NCI-H82 (cell line): ENCODE results near the gene CD70.
"Not testable (repeated sequence)": the region's sequence is repeated elsewhere in the genome, so short reads cannot be mapped to it uniquely, and the experiment has no call there.

Source experiments
- DNase-seq: peaks from one replicate; lab custom pipeline; 2025; lab: John Stamatoyannopoulos, UW

Gene CD70

DNA sequence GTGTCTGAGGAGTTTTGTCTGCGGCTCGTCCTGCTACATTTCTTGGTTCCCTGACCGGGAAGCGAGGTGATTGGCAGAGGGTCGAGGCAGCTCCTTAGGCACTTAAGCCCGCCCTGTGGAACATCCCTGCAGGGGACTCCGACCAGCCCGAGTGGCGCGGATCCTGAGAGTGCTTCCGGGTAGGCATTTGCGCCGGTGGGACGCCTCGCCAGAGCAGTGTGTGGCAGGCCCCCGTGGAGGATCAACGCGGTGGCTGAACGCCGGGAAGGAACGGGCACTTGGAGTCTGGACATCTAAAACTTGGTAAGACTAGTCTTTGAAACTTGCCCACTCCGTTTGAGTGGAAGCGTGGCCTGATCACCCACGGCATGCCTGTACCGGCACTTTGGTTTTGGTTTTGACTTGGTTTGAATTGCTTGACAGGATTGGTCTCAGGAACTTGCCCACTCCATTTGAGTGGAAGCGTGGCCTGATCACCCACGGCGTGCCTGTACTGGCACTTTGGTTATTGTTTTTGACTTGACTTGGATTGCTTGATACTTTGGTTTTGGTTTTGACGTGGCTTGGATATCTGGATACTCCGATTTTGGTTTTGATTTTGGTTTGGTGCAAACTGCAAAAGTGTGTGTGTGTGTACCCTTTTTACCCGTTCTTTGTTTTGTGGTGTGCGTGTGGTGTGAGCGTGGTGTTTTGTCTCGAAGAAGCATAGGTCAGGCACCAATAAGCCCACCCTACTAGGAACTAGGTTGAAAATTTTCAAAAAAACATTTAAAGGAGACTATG, 6.7 kb upstream of the CD70 start:
- DNase-seq, result not testable (repeated sequence)

DNA sequence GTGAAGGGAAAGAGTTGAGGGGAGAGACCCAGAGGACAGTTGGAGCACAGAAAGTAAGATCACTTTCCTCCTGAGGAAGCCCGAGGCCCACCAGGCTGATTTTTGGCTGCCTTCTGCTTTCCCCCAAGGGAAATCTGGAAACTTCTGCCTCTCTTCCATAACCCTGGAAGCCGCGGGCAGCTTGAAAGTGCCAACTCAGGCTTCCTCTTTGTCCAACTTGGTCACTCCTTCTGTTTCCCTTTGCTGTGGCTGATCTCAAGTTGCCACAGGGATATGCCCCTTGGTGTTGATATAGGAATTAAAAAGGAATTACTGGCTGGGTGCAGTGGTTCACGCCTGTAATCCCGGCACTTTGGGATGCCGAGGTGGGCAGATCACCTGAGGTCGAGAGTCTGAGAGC, 5.7 kb upstream of the CD70 start:
- DNase-seq, result no peak

DNA sequence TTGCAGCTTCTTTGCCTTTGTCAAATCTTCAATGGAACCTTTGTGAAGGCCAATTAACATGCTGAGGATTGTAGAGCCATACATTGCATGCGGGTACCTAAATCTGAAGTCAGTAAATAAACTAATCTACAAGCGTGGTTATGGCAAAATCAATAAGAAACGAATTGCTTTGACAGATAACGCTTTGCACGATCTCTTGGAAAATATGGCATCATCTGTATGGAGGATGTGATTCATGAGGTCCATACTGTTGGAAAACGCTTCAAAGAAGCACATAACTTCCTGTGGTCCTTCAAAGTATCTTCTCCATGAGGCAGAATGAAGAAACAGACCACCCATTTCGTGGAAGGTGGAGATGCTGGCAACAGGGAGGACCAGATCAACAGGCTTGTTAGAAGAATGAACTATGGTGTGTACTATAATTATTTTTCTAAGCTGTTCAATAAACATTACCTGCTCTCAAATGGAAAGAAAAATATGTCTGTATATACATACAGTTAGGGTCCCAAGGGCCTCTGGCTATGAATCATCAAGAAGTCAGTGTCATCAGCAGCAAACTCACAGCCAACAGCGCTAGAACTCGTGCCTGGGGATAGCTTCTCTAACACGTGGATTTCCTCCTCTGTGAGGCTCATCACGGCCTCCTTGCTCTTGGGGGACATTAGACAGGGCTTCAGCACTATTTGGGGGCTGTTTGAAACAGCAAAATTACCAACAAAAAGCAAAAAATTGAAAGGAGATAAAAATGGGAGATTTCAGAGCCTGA, 2.9 kb upstream of the CD70 start:
- DNase-seq, result no peak

DNA sequence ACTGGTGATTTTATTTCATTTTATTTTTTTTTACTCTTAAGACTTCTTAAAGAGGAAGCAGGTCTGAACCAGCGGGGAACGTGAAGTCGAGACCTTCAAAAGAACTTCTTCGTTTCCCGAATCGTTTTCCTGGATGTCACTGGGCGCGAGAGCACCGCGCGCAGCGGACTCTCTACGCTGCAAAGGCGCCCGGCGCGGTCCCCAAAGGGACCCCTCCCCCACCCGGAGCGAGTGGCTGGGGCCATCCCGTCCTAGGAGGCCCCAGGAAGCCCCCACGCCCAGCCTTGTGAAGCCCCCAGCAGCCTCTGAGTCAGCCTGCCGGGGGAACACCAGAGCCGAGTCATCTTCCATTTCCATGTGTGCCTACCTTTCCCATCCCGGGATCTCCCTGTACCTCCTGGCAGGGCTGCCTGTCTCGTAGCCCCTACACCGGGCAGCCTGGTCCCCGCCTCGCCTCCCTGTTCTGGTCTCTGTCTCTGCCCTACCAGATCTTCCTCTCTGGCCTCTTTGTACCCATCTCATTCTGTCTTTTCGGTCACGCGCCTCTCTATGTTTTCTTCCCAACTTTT, 608 bp downstream of the CD70 start:
- no peak for DNase-seq

DNA sequence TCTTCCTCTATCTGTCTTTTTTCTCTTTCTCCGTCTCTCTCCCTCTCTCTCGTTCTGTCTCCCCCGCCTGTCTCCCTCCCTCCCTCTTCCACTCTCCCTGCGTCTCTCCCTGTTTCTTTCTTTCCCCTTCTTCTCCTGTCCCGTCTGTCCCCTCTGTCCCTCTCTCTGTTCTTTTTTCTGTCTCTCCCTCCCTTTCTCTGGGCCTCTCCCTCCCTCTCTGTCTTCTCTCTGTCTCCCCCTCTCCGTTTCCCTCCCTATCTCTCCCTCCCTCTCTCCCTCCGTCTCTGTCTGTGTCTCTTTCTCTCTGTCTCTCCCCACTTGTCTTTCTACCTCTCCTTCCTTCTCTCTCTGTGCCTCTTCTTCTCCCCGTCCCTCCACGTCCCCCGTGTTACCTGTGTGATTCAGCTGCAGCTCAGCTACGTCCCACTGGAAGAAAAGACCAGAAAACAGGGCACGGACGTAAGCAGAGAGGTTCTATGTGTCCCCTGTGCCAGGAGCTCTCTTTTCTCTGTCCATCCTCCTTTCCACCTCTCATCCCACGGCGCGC, 1.2 kb downstream of the CD70 start:
- no peak for DNase-seq

DNA sequence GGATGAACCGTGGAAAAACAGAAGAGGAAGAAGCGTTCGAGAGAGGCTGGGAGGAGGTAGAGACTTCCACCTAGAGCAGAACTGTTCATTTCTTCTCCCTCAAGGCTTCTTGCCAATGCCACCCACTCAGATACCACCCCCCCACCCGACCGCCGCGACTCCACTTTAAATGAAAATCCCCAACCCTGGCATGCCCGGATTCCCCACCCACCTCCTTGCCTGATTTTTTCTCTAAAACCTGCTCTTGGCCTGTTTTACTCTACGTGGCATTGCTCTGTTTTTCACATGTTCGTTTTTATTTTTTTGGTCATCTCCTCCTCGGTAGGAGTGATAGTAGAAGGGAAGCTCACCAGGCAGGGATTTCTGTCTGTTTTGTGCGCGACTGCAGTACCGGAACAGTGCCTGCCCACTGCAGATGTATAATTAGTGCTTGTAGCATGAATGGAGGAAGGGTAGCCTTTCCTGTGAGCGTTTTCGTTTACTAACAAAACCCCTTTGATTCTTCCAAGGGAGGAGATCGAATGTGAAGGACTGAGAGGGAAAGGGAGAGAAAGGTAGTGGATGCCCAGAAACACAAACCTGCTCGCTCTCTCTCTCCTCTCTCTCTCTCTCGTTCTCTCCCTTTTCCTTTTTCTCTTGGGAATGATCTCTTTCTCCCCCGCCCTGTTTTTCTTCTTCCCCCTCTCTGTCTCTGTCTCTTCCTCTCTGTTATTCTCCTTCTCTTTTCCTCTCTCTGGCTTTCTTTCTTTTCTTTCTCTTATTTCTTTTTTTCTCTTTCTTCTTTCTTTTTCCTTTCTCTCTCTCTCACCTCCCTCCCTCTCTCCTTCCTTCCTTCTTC, 2.2 kb downstream of the CD70 start:
- DNase-seq, result no peak

DNA sequence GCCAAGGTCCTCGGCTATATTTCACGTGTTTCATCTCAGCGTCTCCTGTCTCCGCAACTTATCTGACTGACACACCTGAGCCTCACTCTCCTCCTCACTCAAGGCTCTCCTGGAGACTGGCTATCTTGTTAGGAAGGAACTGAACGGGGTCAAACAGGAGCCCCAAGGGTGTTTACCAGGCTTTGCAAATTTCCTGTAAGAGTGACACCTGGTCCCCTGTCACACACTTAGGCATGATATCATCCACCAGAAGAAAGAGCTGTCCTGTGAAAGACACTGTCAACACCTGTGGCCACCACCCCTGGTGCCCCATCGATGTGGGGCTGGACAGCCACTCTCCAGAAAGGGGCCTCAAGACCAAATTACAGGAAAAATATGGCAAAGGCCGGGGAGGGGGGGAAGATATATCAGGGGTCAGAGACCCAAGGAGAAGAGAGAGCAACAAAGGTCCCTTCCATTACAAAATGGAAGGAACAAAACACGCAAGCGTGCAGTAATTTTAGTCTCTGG, 2.9 kb downstream of the CD70 start:
- DNase-seq, result no peak

DNA sequence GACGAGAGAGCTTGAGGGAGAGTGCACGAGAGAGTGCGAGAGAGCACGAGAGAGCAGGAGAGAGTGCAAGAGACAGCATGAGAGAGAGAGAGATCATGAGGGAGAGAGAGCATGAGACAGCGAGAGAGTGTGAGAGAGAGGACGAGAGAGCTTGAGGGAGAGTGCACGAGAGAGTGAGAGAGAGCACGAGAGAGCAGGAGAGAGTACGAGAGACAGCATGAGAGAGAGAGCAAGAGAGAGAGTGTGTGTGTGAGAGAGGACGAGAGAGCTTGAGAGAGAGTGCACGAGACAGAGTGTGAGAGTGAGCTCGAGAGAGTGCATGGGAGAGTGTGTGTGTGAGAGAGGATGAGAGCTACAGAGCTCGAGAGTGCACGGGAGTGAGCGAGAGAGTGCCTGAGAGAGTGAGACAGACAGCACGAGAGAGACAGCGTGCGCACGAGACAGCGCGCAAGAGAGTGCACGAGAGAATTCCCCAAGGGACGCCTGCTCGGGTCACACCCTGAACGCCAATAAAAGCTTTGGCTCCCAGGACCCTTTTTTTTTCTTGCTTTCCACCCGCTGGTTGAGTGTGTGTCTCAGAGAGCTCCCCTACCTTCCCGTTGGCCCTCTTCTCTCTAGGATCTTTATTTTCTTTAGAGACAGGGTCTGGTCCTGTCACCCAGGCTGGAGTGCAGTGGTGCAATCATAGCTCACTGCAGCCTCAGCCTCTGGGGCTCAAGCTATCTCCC, 3.7 kb downstream of the CD70 start:
- DNase-seq, result no peak

DNA sequence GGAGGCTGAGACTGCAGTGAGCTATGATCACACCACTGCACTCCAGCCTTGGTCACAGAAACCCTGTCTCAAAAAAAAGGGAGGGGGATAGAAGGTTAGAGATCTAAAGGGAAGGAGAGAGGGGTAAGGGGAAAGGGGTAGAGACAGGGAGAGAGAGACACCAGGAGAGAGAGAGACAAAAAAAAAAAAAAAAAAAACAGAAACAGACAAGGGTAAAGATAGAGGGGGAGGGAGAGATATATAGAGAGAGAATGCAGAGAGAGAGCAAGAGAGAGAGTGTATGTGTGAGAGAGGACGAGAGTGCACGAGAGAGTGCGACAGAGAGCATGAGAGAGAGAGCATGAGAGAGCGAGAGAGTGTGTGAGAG, 4.2 kb downstream of the CD70 start:
- DNase-seq, result no peak

DNA sequence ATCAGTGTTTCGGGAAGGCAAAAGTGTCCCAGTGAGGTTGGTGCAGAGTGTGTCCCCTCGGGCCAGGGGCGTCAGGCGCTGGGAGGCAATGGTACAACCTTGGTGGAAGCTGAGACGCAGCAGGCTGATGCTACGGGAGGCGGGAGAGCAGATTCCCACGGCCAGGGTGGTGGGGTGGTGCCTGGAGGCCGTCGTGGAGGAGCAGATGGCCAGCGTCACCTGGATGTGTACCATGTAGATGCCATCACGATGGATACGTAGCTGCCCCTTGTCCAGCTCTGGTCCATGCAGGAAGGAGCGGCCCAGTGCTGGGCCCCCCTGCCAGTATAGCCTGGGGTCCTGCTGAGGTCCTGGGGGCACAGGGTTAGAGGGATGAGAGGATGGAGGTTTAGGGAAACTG, 4.9 kb downstream of the CD70 start:
- DNase-seq, result no peak

DNA sequence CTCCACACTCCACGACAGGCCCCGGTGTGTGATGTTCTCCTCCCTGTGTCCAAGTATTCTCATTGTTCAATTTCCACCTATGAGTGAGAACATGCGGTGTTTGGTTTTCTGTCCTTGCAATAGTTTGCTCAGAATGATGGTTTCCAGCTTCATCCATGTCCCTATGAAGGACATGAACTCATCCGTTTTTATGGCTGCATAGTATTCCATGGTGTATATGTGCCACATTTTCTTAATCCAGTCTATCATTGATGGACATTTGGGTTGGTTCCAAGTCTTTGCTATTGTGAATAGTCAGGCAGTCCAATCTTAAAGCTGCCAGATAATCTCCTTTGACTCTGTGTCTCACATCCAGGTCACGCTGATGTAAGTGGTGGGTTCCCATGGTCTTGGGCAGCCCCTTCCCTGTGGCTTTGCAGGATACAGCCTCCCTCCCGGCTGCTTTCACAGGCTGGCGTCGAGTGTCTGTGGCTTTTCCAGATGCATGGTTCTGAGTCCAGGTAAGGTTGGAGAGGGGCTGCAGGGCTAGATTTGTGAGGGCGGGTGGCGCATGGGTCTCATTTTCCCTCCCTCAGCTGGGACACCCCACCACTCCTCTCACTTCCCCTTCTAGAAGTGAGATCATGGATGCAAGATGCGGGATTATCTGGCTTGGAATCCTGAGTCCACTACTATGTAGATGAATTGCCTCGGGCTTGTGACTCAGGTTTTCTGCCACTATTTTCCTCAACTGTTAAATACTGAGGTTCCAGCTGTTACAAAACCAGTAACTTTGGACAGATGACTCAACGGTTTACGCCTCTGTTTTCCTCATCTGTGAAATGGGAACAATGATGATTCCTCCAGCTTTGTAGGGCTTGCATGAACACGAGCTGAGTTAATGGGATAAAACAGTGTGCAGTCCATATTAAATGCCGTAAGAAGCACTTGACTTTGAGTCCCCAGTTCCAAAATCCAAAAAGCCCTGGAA, 8.2 kb downstream of the CD70 start:
- not testable (repeated sequence) for DNase-seq

DNA sequence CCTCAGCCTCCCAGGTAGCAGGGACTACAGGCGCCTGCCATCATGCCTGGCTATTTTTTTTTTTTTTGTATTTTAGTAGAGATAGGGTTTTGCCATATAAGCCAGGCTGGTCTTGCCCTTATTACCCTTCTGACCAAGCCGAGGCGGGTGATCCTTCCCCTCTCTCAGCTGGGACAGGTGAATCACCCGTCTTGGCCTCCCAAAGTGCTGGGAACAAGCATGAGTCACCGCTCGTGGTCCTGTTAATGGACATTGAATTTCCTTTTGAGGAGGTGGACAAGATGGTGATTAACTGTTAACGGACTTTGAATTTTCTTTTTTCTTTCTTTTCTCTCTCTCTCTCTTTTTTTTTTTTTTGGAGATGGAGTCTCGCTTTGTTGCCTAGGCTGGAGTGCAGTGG, 10.6 kb downstream of the CD70 start:
- no peak for DNase-seq

DNA sequence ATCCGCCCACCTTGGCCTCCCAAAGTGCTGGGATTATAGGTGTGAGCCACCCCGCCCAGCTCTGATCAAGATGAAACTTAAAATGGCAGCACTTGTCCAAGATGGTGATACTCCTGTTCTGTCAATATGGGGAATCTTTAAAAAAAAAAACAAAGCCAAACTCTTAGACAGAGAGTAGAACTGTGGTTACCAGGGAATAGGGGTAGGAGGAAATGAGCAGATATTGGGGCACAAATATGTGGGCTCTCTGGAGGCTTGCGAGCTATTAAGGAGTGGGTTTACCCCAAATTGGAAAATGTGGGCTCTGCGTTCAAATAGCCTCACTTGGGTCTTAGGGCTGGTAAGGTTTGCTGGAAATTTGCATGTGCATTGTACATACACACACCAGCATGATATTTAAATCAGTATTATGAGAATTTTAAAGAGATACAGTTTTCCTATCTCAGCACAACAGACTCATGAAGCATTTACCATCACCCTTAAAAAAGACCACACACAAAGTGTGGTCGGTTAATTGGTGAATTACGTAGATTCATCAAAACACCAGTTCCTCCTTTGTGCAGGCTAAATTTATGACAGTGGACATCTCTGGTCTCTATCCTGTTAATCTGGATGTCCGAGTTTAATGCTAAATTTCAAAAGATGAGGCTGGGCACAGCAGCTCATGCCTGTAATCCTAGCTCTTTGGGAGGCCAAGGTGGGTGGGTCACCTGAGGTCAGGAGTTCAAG, 11.3 kb downstream of the CD70 start:
- no peak for DNase-seq

DNA sequence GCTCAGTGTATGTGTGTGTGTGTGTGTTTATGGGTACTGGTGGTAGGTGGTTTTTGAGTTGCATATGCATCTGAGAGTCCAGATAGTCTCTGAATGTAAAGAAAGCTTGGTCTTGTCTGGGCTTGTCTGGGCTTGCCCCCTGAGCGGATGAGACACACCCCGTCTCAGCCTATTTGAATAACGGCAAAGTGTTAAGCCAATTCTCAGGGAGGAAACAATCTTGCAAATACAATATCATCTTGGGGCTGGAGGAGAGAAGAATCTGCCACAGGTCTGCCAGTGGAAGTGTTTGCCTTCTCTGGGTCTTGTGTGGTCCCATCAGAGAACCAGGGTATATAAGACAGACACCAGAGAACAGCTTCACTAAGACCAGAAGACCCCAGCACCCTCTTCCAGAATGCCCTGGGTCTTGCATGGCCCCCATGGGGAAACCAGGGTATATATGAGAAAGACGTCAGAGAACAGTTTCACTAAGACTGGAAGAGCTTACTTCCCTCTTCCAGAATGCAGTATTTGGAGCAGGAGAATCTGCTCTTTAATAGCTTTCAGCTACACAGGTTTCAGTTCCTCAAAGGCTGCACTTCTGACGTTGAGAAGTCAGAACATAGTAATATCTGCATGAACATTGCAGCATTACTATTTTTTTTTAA, 13.3 kb downstream of the CD70 start:
- DNase-seq, result no peak

DNA sequence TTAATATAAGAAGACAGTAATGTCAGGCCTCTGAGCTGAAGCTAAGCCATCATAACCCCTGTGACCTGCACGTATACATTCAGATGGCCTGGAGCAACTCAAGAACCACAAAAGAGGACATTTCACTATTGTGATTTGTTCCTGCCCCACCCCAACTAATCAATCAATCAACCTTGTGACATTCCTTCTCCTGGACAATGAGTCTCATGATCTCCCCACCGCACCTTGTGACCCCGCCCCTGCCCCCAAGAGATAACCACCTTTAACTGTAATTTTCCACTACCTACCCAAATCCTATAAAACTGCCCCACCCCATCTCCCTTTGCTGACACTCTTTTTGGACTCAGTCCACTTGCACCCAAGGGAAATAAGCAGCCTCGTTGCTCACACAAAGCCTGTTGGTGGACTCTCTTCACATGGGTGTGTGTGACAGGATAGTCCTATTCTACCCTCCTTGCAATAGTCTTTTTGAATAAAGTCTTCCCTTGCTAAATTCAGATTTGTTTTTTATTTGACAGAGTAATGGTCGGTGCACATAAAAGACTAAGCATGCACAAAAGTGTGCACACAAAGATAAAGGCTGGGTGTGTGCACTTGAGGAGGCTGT, 14.0 kb downstream of the CD70 start:
- DNase-seq, result no peak

DNA sequence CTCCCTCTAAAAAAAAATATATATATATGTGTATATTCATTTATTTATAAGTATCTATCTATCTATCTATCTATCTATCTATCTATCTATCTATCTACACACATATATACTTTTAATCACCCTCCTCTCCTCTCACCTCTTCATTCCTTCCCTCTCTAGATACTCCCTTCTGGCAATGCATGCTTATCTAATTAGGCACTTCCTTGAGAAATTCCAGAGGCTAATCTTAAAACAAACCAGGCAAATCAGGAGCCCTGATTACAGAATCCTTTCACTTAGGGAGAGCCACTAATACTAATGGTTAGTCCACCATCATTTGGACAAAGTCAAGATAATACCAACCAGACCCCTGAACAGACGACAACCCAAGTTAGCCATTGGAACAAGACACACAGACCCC, 17.6 kb downstream of the CD70 start:
- DNase-seq, result no peak

DNA sequence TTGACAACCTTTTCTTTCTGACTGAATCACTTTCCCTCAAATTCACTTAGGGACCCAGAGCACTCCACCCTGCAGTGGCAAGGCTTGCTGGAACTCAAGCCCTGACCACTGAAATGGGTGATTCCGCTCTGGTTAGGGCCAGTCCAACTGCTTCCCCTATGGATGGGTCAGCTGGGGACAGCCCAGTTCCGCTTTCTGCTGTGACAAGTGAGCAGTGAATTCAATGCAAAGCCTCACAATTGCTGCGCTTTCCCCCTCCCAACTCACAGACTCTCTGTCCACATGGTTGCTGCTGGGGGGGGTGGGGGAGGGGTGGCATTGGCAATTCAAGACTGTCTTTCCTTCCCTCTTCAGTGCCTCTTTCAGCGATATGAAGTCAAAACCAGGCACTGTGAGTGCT, 18.7 kb downstream of the CD70 start:
- no peak for DNase-seq

DNA sequence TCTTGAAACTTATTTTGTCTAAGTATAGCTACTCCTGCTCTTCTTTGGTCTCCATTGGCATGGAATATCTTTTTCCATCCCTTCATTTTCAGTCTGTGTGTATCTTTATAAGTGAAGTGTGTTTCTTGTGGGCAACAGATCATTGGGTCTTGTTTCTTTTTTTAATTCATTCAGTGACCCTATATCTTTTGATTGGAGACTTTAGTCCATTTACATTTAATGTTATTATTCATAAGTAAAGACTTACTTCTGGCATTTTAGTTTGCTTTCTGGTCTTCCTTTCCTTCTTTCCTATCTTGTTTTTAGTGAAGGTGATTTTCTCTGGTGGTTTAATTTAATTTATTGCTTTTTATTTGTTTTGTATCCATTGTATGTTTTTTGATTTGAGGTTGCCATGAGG, 19.8 kb downstream of the CD70 start:
- DNase-seq, result no peak
